Limb (tissue), 2 donors: ENCODE measurements around the gene CARNS1.
A peak's percentile ranks its signal among the peaks of the same experiment; 100 is the strongest.

Experiments
- DNase-seq, 2 donors: peaks; one replicate each; pipeline ENCODE4 v3.0.0-alpha.2; 2016; ENCODE audit errors: extremely low spot score in 2 of 2

Gene CARNS1

GRCh38 chr11:67415501-67416304, at the start of gene CARNS1:
Gene CARNS1 (plus strand): TSS chr11:67415678. CDS start chr11:67416200, 522 bp downstream.
- DNase-seq, result no peak

- DNase-seq, result no peak
Measured at GRCh38 chr11:67365736-67366444, 49.6 kb upstream of the CARNS1 start.

- no peak for DNase-seq
Measured at GRCh38 chr11:67366546-67366945, 48.9 kb upstream of the CARNS1 start.

GRCh38 chr11:67366961-67367760, 48.3 kb upstream of the CARNS1 start:
- DNase-seq, result no peak

- no peak for DNase-seq
Measured at GRCh38 chr11:67367761-67368227, 47.7 kb upstream of the CARNS1 start.

- DNase-seq, result no peak
Measured at GRCh38 chr11:67368621-67369020, 46.9 kb upstream of the CARNS1 start.

- DNase-seq, result no peak
Measured at GRCh38 chr11:67369275-67369674, 46.2 kb upstream of the CARNS1 start.

GRCh38 chr11:67369801-67370284, 45.6 kb upstream of the CARNS1 start:
- no peak for DNase-seq

- no peak for DNase-seq
Measured at GRCh38 chr11:67370351-67371076, 45.0 kb upstream of the CARNS1 start.

- no peak for DNase-seq
Measured at GRCh38 chr11:67371189-67371910, 44.1 kb upstream of the CARNS1 start.

- no peak for DNase-seq
Measured at GRCh38 chr11:67371911-67372320, 43.6 kb upstream of the CARNS1 start.

- DNase-seq, result peak in 1 of 2 donors; percentile 72
Measured at GRCh38 chr11:67372321-67372992, 43.0 kb upstream of the CARNS1 start.

GRCh38 chr11:67372993-67373647, 42.4 kb upstream of the CARNS1 start, which contains the start of gene CLCF1:
Gene CLCF1 (minus strand): TSS chr11:67373598. CDS start chr11:67373539, 59 bp downstream.
- peak in 1 of 2 donors; percentile 80 for DNase-seq

- peak in 1 of 2 donors; percentile 70 for DNase-seq
Measured at GRCh38 chr11:67373648-67374570, 41.6 kb upstream of the CARNS1 start.

GRCh38 chr11:67374571-67375281, 40.8 kb upstream of the CARNS1 start:
- DNase-seq, result peak in 1 of 2 donors; percentile 48

GRCh38 chr11:67375320-67376055, 40.0 kb upstream of the CARNS1 start:
- peak in 1 of 2 donors; percentile 41 for DNase-seq
